C4-2B (cell line): Measurements from ENCODE around the gene PRKAG2.

ENCODE experiments used
- H3K27ac ChIP-seq: fragments of 450-650 bp; 2 replicates; pipeline ENCODE4 v1.5.1; 2017
- CTCF ChIP-seq: fragments of 450-650 bp; conservative IDR thresholded peaks from 2 replicates; pipeline ENCODE4 v1.5.1; 2017; ENCODE audit warnings: mild to moderate bottlenecking
- ZFX ChIP-seq: fragments of 450-650 bp; IDR thresholded peaks from 2 replicates; pipeline ENCODE4 v1.6.1; 2017

PRKAG2 gene

GRCh38 chr7:151821806-151822540 lies 54.9 kb downstream of the PRKAG2 start:
- TF ChIP-seq CTCF: no peak
- no peak for TF ChIP-seq ZFX

DNA sequence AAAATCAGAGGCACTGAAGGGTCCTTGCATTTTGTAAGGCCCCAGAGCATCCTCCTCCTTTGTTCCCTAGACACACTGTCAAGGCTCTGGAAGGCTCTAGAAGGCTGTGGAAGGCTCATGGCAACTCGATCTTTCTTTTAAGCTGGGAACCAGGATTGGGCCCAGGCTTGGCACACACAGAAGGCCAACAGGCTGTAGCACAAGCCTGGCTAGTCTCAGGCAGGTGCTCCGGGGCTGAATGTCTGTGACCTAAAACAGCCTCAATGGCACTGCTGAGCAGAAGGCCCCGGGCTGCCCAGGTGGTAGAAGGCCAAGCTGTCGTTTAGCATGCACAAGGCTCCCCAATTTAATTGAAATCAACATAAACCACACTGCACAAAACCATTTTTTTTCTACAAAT lies 55.7 kb downstream of the PRKAG2 start:
- no peak for TF ChIP-seq CTCF
- no peak for TF ChIP-seq ZFX
- no peak overlapping the region for H3K27ac ChIP-seq

More at GRCh38 chr7:151821806-151822540, 54.9 kb downstream of the PRKAG2 start:
- no peak overlapping the region for H3K27ac ChIP-seq

- no peak overlapping the region for H3K27ac ChIP-seq
- TF ChIP-seq CTCF: no peak
- no peak for TF ChIP-seq ZFX
These were observed 56.3 kb downstream of the PRKAG2 start for GRCh38 chr7:151820491-151821105.

GRCh38 chr7:151819866-151820265 lies 57.0 kb downstream of the PRKAG2 start:
- H3K27ac ChIP-seq: peak overlapping the region; percentile 11; the same call in 1 of the 2 replicates
- no peak for TF ChIP-seq ZFX
- no peak for TF ChIP-seq CTCF

- TF ChIP-seq ZFX (no peak), CTCF (no peak)
- H3K27ac ChIP-seq: no peak overlapping the region; the same call in 1 of the 2 replicates
These were observed 58.0 kb downstream of the PRKAG2 start for GRCh38 chr7:151818674-151819519.

DNA sequence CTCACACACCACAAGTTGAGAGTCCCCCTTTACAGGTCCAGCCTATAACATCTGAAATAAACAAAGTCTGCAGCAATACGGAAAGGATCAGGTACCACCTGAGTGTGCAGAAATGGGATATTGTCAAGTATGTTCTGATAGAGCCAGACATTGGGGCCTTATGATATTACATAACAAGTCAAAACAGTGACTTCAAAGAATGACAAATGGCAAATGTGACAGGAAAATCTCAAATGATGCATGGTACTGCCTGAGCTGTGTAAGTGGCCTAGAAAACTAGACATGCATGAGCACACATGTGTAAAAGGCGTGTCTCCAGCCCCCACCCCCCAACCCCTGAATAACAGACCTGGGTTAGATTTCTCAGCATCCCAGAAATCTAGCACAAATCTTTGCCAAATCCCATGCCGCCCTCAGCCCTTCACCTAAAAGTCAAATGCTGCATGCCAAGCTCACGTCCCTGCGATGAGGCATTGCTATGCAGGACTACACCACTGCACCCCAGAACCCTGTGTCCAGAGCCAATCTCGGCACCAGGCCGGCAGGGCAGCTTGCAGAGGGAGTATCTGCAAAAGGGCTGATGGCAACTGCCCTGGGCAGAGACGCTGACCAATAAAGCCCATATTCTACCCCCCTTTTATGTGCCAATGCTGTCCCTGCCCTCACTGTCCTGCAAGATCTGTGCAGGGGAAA lies 58.8 kb downstream of the PRKAG2 start:
- no peak for TF ChIP-seq CTCF
- TF ChIP-seq ZFX: no peak
- H3K27ac ChIP-seq: no peak overlapping the region
